ENCODE results near the gene ACO1.

ACO1 gene

GRCh38 chr9:32393911-32394310, 9.5 kb downstream of the ACO1 start:
- Mint-ChIP-seq H3K27me3 (no peaks in the 10 kb centered on the region), H3K27ac (no peak overlapping the region), H3K36me3 (no peaks in the 10 kb centered on the region), H3K9me3 (no peaks in the 10 kb centered on the region), H3K4me1 (no peaks in the 10 kb centered on the region), H3K4me3 (no peak overlapping the region)
- CTCF ChIA-PET = interaction anchor here (0.9 kb wide), 1 partner anchor 188 kb away, joined by 3 read pairs; no protein-coding TSS in a partner anchor
- no peak for DNase-seq

GRCh38 chr9:32394381-32395049, 10.1 kb downstream of the ACO1 start:
- H3K4me1 Mint-ChIP-seq = no peaks in the 10 kb centered on the region
- no peaks in the 10 kb centered on the region for H3K9me3 Mint-ChIP-seq
- no peaks in the 10 kb centered on the region for H3K27me3 Mint-ChIP-seq
- no peak overlapping the region for H3K4me3 Mint-ChIP-seq
- CTCF ChIA-PET = interaction anchor here (0.9 kb wide), 1 partner anchor 187 kb away, joined by 3 read pairs; no protein-coding TSS in a partner anchor
- H3K27ac Mint-ChIP-seq = no peak overlapping the region
- H3K36me3 Mint-ChIP-seq = no peaks in the 10 kb centered on the region
- no peak for DNase-seq

GRCh38 chr9:32395510-32396216, 11.2 kb downstream of the ACO1 start:
- CTCF ChIA-PET = interaction anchor here (1.1 to 1.6 kb wide), 2 partner anchors 17 to 185 kb away, joined by 3 read pairs; no protein-coding TSS in a partner anchor
- no peak for DNase-seq
- Mint-ChIP-seq H3K4me3 (no peak overlapping the region), H3K4me1 (no peaks in the 10 kb centered on the region), H3K9me3 (no peaks in the 10 kb centered on the region), H3K36me3 (no peaks in the 10 kb centered on the region), H3K27ac (no peak overlapping the region), H3K27me3 (no peaks in the 10 kb centered on the region)

- Mint-ChIP-seq H3K36me3 (no peaks in the 10 kb centered on the region), H3K27me3 (no peaks in the 10 kb centered on the region), H3K27ac (no peak overlapping the region), H3K4me1 (no peaks in the 10 kb centered on the region), H3K9me3 (no peaks in the 10 kb centered on the region), H3K4me3 (no peak overlapping the region)
- DNase-seq = no peak
- CTCF ChIA-PET = interaction anchor here (1.2 to 1.3 kb wide), 3 partner anchors 182 to 569 kb away, joined by 3 read pairs; no protein-coding TSS in a partner anchor
Measured at GRCh38 chr9:32398207-32398606, 13.8 kb downstream of the ACO1 start.

GRCh38 chr9:32399110-32399815, 14.8 kb downstream of the ACO1 start:
- CTCF ChIA-PET = interaction anchor here (0.6 to 1.2 kb wide), 3 partner anchors 181 to 568 kb away, joined by 3 read pairs; no protein-coding TSS in a partner anchor
- Mint-ChIP-seq H3K9me3 (no peaks in the 10 kb centered on the region), H3K4me1 (peaks cover 4% of the 10 kb centered on the region), H3K4me3 (no peak overlapping the region), H3K27me3 (no peaks in the 10 kb centered on the region), H3K27ac (no peak overlapping the region), H3K36me3 (peaks cover 1% of the 10 kb centered on the region)
- no peak for DNase-seq

- H3K4me3 Mint-ChIP-seq = no peak overlapping the region
- CTCF ChIA-PET = interaction anchor here (0.6 to 1.1 kb wide), 3 partner anchors 22 to 180 kb away, joined by 3 to 4 read pairs (median 4); no protein-coding TSS in a partner anchor
- DNase-seq = no peak
- peaks cover 1% of the 10 kb centered on the region for H3K36me3 Mint-ChIP-seq
- H3K27me3 Mint-ChIP-seq = no peaks in the 10 kb centered on the region
- no peak overlapping the region for H3K27ac Mint-ChIP-seq
- no peaks in the 10 kb centered on the region for H3K9me3 Mint-ChIP-seq
- H3K4me1 Mint-ChIP-seq = peaks cover 7% of the 10 kb centered on the region
Measured at GRCh38 chr9:32401488-32401887, 17.0 kb downstream of the ACO1 start.

GRCh38 chr9:32403567-32404260, 19.3 kb downstream of the ACO1 start:
- no peak for DNase-seq
- Mint-ChIP-seq H3K4me3 (no peak overlapping the region), H3K36me3 (peaks cover 4% of the 10 kb centered on the region), H3K9me3 (no peaks in the 10 kb centered on the region), H3K27me3 (no peaks in the 10 kb centered on the region), H3K4me1 (peaks cover 7% of the 10 kb centered on the region), H3K27ac (no peak overlapping the region)
- CTCF ChIA-PET = interaction anchor here (1.5 to 1.8 kb wide), 2 partner anchors 24 to 176 kb away, joined by 3 to 7 read pairs; no protein-coding TSS in a partner anchor

GRCh38 chr9:32404402-32404801, 20.0 kb downstream of the ACO1 start:
- Mint-ChIP-seq H3K27ac (no peak overlapping the region), H3K9me3 (no peaks in the 10 kb centered on the region), H3K4me1 (peaks cover 7% of the 10 kb centered on the region), H3K4me3 (no peak overlapping the region), H3K36me3 (peaks cover 10% of the 10 kb centered on the region), H3K27me3 (no peaks in the 10 kb centered on the region)
- no peak for DNase-seq
- CTCF ChIA-PET = interaction anchor here (1.8 kb wide), 1 partner anchor 25 kb away, joined by 7 read pairs; no protein-coding TSS in a partner anchor

- Mint-ChIP-seq H3K9me3 (no peaks in the 10 kb centered on the region), H3K4me1 (peaks cover 7% of the 10 kb centered on the region), H3K36me3 (peaks cover 10% of the 10 kb centered on the region), H3K27me3 (no peaks in the 10 kb centered on the region), H3K27ac (no peak overlapping the region), H3K4me3 (no peak overlapping the region)
- CTCF ChIA-PET = no interaction called here
- no peak for DNase-seq
Measured at GRCh38 chr9:32404856-32405255, 20.4 kb downstream of the ACO1 start.

- Mint-ChIP-seq H3K27ac (no peak overlapping the region), H3K9me3 (no peaks in the 10 kb centered on the region), H3K4me3 (no peak overlapping the region), H3K27me3 (no peaks in the 10 kb centered on the region), H3K36me3 (peaks cover 10% of the 10 kb centered on the region), H3K4me1 (peaks cover 7% of the 10 kb centered on the region)
- CTCF ChIA-PET = no interaction called here
- DNase-seq = no peak
Measured at GRCh38 chr9:32405506-32405905, 21.1 kb downstream of the ACO1 start.

GRCh38 chr9:32406046-32406445, 21.6 kb downstream of the ACO1 start:
- CTCF ChIA-PET = no interaction called here
- Mint-ChIP-seq H3K4me3 (no peak overlapping the region), H3K4me1 (peaks cover 7% of the 10 kb centered on the region), H3K36me3 (peaks cover 10% of the 10 kb centered on the region), H3K27ac (no peak overlapping the region), H3K9me3 (no peaks in the 10 kb centered on the region), H3K27me3 (no peaks in the 10 kb centered on the region)
- no peak for DNase-seq

- Mint-ChIP-seq H3K36me3 (peaks cover 9% of the 10 kb centered on the region), H3K27ac (no peak overlapping the region), H3K4me1 (no peaks in the 10 kb centered on the region), H3K4me3 (no peak overlapping the region), H3K27me3 (no peaks in the 10 kb centered on the region), H3K9me3 (no peaks in the 10 kb centered on the region)
- DNase-seq = no peak
- CTCF ChIA-PET = no interaction called here
Measured at GRCh38 chr9:32411753-32412152, 27.3 kb downstream of the ACO1 start.

- Mint-ChIP-seq H3K36me3 (peaks cover 6% of the 10 kb centered on the region), H3K27me3 (no peaks in the 10 kb centered on the region), H3K4me3 (no peak overlapping the region), H3K4me1 (no peaks in the 10 kb centered on the region), H3K27ac (no peak overlapping the region), H3K9me3 (no peaks in the 10 kb centered on the region)
- no peak for DNase-seq
- CTCF ChIA-PET = no interaction called here
Measured at GRCh38 chr9:32412440-32412839, 28.0 kb downstream of the ACO1 start.

- DNase-seq = no peak
- Mint-ChIP-seq H3K36me3 (peaks cover 6% of the 10 kb centered on the region), H3K4me3 (no peak overlapping the region), H3K27ac (no peak overlapping the region), H3K27me3 (no peaks in the 10 kb centered on the region), H3K9me3 (no peaks in the 10 kb centered on the region), H3K4me1 (no peaks in the 10 kb centered on the region)
- CTCF ChIA-PET = no interaction called here
Measured at GRCh38 chr9:32413424-32413823, 29.0 kb downstream of the ACO1 start.
